Measurements from ENCODE around the gene ARL4C.

DNA sequence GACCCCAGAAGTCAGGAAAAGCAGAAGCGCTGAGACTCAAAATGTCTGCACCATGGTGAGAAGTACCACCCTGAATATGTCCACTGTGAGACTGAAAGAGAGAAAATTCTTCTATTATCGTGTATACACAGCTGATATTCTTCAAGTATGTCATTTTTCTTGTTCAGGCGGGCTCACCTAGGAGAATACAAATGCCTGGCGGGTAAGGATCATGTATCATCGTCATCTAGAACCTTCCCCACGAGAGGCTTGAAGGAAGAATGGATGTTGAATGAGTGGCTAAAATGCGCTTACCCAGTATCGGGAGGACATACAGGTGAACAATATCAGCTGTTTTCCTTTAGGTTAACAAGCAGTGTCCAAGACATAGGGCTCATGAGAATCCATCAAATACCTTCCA is 21.1 kb upstream of the ARL4C start:
- TF ChIP-seq CTCF (conservative IDR thresholded peaks at IDR 0.05; ENCODE audit: low read length) = no peak
- no peak for TF ChIP-seq EZH2phosphoT487 (IDR thresholded peaks at IDR 0.05; ENCODE audit: borderline replicate concordance)
